ENCODE measurements around the gene MGLL.

GRCh38 chr3:127787071-127787490 lies 35.2 kb downstream of the MGLL start:
- no peak for TF ChIP-seq POLR2A (IDR thresholded peaks at IDR 0.05)
- no peak for TF ChIP-seq CTCF (IDR thresholded peaks at IDR 0.05 in 8 of 11, conservative IDR thresholded peaks at IDR 0.05 in 3 of 11)
